Measurements from ENCODE around the gene PLA2G6.

GRCh38 chr22:38127869-38128268 is 53.8 kb downstream of the PLA2G6 start:
- TF ChIP-seq MAZ (IDR thresholded peaks at IDR 0.05; ENCODE audit: borderline replicate concordance, low read depth, low read length) = no peak
- TF ChIP-seq CTCF (conservative IDR thresholded peaks at IDR 0.05; ENCODE audit: low read depth, low read length) = no peak
- TF ChIP-seq RCOR1 (IDR thresholded peaks at IDR 0.05; ENCODE audit: insufficient replicate concordance, low read length) = no peak
- TF ChIP-seq SMC3 (IDR thresholded peaks at IDR 0.05; ENCODE audit: low read depth, low read length) = no peak
- no peak for TF ChIP-seq CEBPB (IDR thresholded peaks at IDR 0.05; ENCODE audit: low read depth, low read length)

Data from IMR-90 (cell line).